ENCODE measurements around the gene SH3PXD2A.

The SH3PXD2A gene

GRCh38 chr10:103806395-103807187 lies 48.8 kb downstream of the SH3PXD2A start:
- no peak for DNase-seq

GRCh38 chr10:103805781-103806180 lies 49.6 kb downstream of the SH3PXD2A start:
- no peak for DNase-seq

- no peak for DNase-seq
Measured at GRCh38 chr10:103804871-103805270, 50.5 kb downstream of the SH3PXD2A start.

- DNase-seq: peak; percentile 21
Measured at GRCh38 chr10:103803941-103804340, 51.4 kb downstream of the SH3PXD2A start.

- DNase-seq: no peak
Measured at GRCh38 chr10:103802637-103803353, 52.6 kb downstream of the SH3PXD2A start.

- no peak for DNase-seq
Measured at GRCh38 chr10:103802081-103802480, 53.3 kb downstream of the SH3PXD2A start.

- DNase-seq: peak; percentile 22
Measured at GRCh38 chr10:103800789-103801540, 54.4 kb downstream of the SH3PXD2A start.

GRCh38 chr10:103800089-103800488 lies 55.3 kb downstream of the SH3PXD2A start:
- no peak for DNase-seq

- DNase-seq: no peak
Measured at GRCh38 chr10:103799341-103799740, 56.0 kb downstream of the SH3PXD2A start.

- DNase-seq: no peak
Measured at GRCh38 chr10:103798511-103798910, 56.9 kb downstream of the SH3PXD2A start.

GRCh38 chr10:103797857-103798256 lies 57.5 kb downstream of the SH3PXD2A start:
- DNase-seq: no peak

- no peak for DNase-seq
Measured at GRCh38 chr10:103795634-103796270, 59.6 kb downstream of the SH3PXD2A start.

- no peak for DNase-seq
Measured at GRCh38 chr10:103794996-103795395, 60.4 kb downstream of the SH3PXD2A start.

GRCh38 chr10:103793920-103794883 lies 61.2 kb downstream of the SH3PXD2A start:
- no peak for DNase-seq

GRCh38 chr10:103793429-103793828 lies 61.9 kb downstream of the SH3PXD2A start:
- DNase-seq: no peak

- no peak for DNase-seq
Measured at GRCh38 chr10:103792547-103792946, 62.8 kb downstream of the SH3PXD2A start.

- DNase-seq: no peak
Measured at GRCh38 chr10:103791858-103792257, 63.5 kb downstream of the SH3PXD2A start.

- no peak for DNase-seq
Measured at GRCh38 chr10:103791291-103791690, 64.1 kb downstream of the SH3PXD2A start.

- no peak for DNase-seq
Measured at GRCh38 chr10:103790580-103790979, 64.8 kb downstream of the SH3PXD2A start.

- no peak for DNase-seq
Measured at GRCh38 chr10:103789771-103790201, 65.6 kb downstream of the SH3PXD2A start.

- DNase-seq: no peak
Measured at GRCh38 chr10:103789161-103789560, 66.2 kb downstream of the SH3PXD2A start.

GRCh38 chr10:103787331-103787730 lies 68.0 kb downstream of the SH3PXD2A start:
- no peak for DNase-seq
